Stimulated activated CD4-positive, alpha-beta T cell treated with anti-CD3 and anti-CD28 coated beads, Interleukin-1b, Interleukin-23, amount 100 ng/mL, for 24 hours (primary cell): ENCODE results near the gene AJAP1.
"Not testable (repeated sequence)": the region's sequence is repeated elsewhere in the genome, so short reads cannot be mapped to it uniquely, and the experiment has no call there.

ENCODE experiments used
- DNase-seq, 4 experiments: peaks; one replicate each; pipeline ENCODE4 v3.0.0-alpha.2; 2020; ENCODE audit warnings: low read depth in 4 of 4, low spot score in 1 of 4

The AJAP1 gene

GRCh38 chr1:4657244-4657789, 2.9 kb downstream of the AJAP1 start:
- DNase-seq = no peak

GRCh38 chr1:4657960-4658541, 3.6 kb downstream of the AJAP1 start:
- DNase-seq = no peak

DNA sequence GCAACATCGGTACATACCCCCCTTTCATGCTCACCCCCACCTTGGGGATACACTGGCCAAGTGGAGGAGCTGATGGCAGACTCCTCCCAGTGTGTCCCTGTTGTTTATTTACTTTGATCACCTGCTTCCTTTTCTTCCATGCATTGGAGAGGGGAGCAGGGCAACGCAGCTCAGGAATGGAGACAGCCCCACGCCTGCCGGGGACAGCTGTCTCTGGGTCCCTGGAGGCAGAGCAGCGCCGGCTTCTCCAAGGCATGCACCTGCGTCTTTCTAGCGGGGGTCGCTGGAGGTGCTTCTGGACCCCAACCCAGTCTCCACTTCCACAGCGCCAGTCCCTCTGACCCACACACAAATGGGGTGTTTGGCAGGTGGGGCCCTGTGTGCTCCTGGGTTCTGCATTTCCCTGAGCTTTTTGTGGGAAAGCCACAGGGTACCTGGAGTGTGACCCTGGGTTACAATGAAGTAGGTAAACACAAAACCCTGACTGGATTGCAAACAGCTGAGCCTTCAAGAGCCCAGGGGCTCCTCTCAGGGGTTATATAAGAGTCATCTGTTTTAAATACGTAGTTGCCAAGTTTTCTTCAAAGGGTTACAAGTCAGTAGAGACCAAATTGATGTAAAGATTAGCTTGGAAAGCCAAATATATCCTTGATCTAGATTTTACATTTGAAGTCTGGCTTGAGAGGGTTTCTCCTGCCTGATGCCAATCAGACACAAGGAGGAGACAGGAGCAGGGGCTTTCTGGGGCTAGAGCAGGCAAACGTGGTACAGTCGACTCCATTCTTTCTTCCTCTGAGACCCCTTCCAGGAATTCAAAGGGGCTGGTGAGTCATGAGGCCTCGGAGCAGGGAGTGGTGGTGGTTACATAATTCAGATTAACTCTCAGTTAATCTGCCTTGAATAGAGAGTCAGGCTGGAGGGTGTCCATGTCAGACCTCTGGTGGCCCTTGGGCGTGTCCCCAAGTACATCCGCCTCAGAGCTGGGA, 4.5 kb downstream of the AJAP1 start:
- DNase-seq = no peak

DNA sequence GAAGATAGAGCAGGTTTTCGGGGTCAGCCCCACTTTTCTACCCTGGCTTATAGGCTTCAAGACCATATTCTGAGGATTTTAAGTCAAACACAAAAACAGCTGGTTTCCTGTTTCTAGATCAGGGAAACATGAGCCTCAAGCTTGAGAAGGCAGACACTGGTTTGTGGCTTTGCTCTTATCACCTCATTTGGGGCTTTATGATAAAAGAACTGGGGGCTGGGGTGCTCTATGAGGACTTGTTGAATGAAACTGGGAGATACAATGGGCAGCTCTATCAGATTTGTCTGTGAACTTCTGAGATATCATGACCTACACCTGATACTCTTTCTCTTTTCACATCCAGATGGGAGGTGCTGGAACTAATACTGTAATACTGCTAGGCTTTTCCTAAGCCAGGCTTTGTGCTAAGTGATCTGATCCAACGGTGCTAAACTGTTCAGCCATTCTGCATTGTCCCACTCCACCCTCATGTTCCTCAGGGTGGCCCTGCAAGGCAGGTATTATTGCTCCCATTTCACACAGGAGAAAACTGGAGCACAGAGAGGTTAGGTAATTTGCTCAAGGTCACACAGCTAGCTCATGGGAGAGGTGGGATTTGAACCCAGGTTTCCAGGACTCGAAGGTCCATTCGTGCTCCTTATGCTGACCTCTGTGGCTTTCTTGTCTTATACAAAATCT, 6.6 kb downstream of the AJAP1 start:
- DNase-seq = no peak

DNA sequence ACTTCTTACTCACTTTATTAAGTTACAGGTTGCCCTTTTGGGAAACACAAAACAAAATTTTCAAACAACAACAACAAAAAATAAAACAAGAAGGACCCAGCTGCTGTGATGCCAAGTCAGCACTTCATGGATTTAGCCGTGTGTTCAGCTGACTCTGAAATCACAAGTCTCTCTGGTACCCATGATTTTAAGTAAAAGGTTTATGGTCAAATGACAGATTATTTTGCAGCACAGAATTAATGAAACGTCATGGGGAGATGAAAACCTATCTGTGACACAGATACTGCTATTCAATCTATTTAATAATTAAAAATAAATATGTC, 7.1 kb downstream of the AJAP1 start:
- no peak for DNase-seq

GRCh38 chr1:4662168-4662567, 7.8 kb downstream of the AJAP1 start:
- no peak for DNase-seq

DNA sequence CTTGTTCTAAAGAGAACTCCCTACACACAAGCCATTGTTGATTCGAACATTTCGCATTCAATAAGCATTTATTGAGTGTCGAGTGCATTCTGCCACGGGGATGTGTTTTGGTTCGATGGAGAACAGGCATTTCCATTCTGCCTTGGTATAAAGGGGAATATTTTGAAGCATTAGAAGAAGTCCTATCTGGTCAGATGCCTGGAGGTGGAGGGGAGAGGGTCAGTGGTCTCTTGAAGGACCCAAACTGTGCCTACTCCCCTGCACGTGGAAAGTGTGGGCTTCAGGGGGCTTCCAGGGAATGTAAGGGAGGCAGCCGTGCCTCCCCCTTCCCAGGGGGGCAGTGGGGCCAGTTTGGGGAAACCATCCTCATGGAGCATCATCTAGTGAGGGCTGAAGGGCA, 8.3 kb downstream of the AJAP1 start:
- DNase-seq = no peak

DNA sequence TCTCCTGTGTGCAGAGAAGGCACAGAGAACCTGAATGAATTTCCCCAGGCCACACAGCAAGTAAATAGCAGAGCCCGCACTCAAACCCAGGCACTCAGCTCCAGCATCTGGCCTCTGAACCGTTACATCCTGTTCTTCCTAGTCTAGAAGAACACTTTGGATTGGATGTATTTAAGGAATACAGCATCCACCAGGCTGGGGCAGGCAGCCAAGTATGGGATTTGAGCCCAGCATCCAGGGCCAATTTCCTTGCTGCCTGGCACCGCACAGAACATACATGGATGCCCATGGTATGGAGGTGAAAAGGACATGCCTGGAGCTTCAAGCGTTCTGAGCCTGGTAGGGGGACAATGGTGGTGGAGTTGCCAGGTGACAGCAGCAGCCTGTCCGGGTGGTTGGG, 9.7 kb downstream of the AJAP1 start:
- no peak for DNase-seq

- no peak for DNase-seq
Observed at GRCh38 chr1:4664606-4665005, 10.2 kb downstream of the AJAP1 start.

DNA sequence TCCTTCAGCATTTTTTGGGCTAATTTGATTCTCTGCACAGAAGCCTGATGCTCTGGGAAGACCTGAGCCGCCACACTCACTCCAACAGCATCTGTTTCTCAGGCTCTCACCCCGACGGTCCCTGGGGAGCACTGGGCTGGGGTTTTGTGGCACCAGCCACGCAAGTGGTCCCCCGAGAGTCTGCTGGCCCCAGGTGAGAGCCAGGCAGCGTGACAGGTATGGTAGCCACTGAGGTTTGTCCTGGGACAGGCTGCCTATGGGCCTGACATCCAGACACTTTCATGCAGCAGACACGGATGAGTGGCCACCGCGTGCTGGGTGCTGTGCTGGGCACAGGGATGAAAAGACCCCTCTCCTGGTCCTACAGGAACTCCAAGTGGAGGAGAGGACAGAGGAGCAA, 11.0 kb downstream of the AJAP1 start:
- no peak for DNase-seq

GRCh38 chr1:4666683-4667082, 12.3 kb downstream of the AJAP1 start:
- DNase-seq = not testable (repeated sequence)

DNA sequence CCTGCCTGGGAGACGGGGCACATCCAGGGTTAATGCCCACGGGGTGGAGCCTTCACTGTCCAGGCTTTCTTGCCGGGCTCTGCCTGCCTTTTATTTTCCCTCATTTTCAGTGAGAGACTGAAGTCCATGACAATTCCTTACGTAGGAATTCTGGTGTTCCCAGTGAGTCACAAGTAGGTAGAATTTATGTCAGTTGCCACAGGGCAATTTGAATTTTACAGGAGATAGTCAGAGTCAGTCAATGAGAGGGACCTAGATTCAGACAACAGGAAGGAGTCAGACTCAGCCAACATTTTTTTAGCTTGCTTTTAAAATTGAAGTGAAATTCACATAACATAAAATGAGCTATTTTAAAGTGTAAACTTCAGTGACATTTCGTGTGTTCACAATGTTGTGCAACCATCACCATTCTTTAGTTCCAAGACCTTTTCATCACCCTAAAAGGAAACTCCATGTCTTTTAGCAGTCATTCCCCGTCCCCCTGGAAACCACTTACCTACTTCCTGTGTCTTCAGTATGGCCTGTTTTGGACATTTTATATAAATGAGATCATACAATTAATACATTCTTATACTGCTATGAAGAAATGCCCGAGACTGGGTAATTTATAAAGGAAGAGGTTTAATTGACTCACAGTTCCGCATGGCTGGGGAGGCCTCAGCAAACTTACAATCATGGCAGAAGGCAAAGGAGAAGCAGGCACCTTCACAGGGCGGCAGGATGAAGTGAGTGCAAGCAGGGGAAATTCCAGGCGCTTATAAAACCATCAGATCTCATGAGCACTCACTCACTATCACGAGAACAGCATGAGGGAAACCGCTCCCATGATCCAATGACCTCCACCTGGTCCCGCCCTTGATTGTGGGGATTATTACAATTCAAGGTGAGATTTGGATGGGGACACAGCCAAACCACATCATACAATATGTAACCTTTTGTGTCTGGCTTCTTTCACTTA, 14.6 kb downstream of the AJAP1 start:
- no peak for DNase-seq

DNA sequence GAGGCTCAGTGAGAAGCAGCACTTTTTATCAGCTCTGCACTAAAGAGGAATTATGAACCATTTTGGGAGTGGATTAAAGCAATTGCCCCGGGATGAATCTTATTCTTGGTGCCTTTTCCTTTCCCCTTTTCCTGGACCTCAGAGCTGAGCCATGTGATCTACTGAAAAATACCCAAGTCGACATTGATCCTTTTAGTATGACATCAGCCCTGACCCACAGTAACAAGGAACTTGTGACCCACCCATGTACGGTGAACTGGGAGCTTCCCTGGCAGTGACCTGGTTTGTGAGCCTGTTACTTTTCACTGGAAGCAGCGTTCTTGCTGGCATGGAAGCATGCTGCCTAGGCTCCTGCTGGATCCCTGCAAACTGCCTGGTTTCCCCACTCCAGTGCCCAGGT, 15.9 kb downstream of the AJAP1 start:
- no peak for DNase-seq

DNA sequence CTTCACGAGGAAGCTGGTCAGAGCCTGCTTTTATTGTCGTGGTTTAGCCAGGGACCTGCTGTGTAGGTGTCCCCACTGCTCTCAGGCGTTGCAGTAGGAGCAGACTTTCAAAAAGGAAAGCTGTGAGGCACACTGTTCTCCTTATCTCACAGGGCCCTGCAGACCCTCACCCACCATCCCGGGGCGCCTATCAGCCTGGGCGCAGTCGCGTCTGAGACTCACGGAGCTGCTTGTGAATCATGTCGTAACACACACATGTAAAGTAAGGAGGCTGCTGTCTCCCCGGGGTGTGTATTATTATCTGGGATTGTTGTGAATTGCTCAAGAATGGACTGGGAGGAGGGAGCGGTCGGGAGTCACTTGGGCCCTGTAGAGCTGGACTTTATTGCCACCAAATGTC, 17.4 kb downstream of the AJAP1 start:
- no peak for DNase-seq

- DNase-seq = no peak
Observed at GRCh38 chr1:4673494-4673893, 19.1 kb downstream of the AJAP1 start.

DNA sequence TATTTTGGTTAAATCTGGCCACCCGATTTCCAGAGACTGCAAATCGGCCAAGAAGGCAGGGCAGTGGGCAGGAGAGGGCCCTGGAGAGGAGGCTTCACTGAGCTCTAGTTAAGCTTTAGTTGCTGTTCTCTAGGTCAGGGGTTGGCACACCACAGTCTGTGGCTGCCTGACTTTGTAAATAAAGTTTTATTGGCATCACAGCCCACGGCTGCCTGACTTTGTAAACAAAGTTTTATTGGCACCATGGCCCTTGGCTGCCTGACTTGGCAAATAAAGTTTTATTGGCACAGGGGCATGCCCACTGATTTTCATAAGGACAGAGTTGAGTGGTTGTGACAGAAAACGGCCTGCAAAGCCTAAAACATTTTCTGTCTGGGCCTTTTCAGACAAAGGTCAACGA, 19.7 kb downstream of the AJAP1 start:
- DNase-seq = no peak

- no peak for DNase-seq
Observed at GRCh38 chr1:4674676-4675075, 20.3 kb downstream of the AJAP1 start.

- DNase-seq = no peak
Observed at GRCh38 chr1:4675454-4676186, 21.2 kb downstream of the AJAP1 start.

- no peak for DNase-seq
Observed at GRCh38 chr1:4676253-4676652, 21.8 kb downstream of the AJAP1 start.

DNA sequence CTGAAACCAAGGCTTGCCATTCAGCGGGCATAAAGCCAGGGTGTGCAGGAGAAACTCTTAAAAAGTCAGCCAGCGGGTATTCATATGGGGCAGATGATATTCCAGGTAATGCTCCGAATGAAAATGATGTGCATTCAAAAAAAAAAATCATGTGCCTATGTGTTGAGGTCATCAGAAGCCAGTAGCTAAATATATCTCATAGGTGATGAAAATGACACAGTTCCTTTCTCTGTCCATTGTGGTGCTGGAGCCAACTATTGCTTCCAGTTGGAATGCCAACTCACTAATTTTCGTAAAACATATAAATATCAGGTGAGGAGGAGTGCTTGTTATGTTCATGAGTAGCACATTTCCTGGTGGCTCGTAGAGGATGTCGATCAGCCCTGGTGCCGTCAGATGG, 23.2 kb downstream of the AJAP1 start:
- no peak for DNase-seq
